Panc1 (cell line): ENCODE data around the gene RNF144B. TPM values are rescaled to one million over a fixed set of nuclear protein-coding genes. Genes with fewer than 3 reads are reported as not detected.

Experiments used
- ATAC-seq: fragments of 200-7000 bp; cut with Tn5 transposase; 2 replicates; pipeline ENCODE4 v1.9.1; 2020; ENCODE audit warnings: mild to moderate bottlenecking, moderate library complexity
- BruUV-seq: library from RNA; stranded (reverse); fragments of 400-500 nt; replicated peaks from 2 replicates; lab custom pipeline; 2021; lab: Mats Ljungman, UMichigan
- CTCF ChIA-PET: fragments of 300-600 bp; sonication (Branson Sonifier 250); formaldehyde crosslinking; loops from one replicate; lab custom pipeline; 2022; ENCODE audit warnings: antibody characterized with exemption; lab: Charles Lee
- POLR2A ChIA-PET: fragments of 300-600 bp; sonication (Branson Sonifier 250); formaldehyde crosslinking; loops from one replicate; lab custom pipeline; 2022; ENCODE audit warnings: antibody characterized with exemption; lab: Charles Lee
- DNase-seq: peaks from one replicate; pipeline ENCODE4 v3.0.0-alpha.2; 2010; ENCODE audit warnings: low read depth, low spot score
- H3K27ac ChIP-seq: 2 replicates; pipeline ENCODE4 v1.5.1; 2011; ENCODE audit warnings: mild to moderate bottlenecking, low read length, inconsistent platforms
- H3K27me3 ChIP-seq: fragments of 200-500 bp; sonication (Bioruptor generic); 2 replicates; pipeline ENCODE4 v1.6.0; 2014; ENCODE audit warnings: low read length, inconsistent platforms; ENCODE audit not compliant: control insufficient read depth, insufficient read depth
- H3K36me3 ChIP-seq: fragments of 200-500 bp; sonication (Bioruptor generic); 2 replicates; pipeline ENCODE4 v1.5.1; 2014; ENCODE audit warnings: inconsistent platforms, mild to moderate bottlenecking, low read length, moderate library complexity; ENCODE audit not compliant: control insufficient read depth, insufficient read depth
- H3K4me1 ChIP-seq: 2 replicates; pipeline ENCODE4 v1.5.1; 2011; ENCODE audit warnings: inconsistent platforms, mild to moderate bottlenecking, low read length, moderate library complexity; ENCODE audit not compliant: control insufficient read depth, insufficient read depth
- H3K4me3 ChIP-seq, 2 experiments: 2 replicates each; pipeline ENCODE4 v1.5.1; 2011 to 2012; ENCODE audit warnings: low read depth in 2 of 2, low read length in 2 of 2, mild to moderate bottlenecking in 2 of 2, inconsistent platforms in 1 of 2, moderate library complexity in 1 of 2
- H3K9me3 ChIP-seq: fragments of 200-500 bp; sonication (Bioruptor generic); 2 replicates; pipeline ENCODE4 v1.5.1; 2014; ENCODE audit warnings: low read depth, mild to moderate bottlenecking, inconsistent platforms, low read length, moderate library complexity; ENCODE audit not compliant: control insufficient read depth, insufficient read depth
- CTCF ChIP-seq: fragments of 450-650 bp; IDR thresholded peaks from 2 replicates; pipeline ENCODE4 v1.5.1; 2017; ENCODE audit warnings: mild to moderate bottlenecking
- POLR2AphosphoS5 ChIP-seq: IDR thresholded peaks from 2 replicates; pipeline ENCODE4 v1.6.1; 2012; ENCODE audit warnings: mild to moderate bottlenecking, low read depth, low read length, moderate library complexity
- REST ChIP-seq, 2 experiments: IDR thresholded peaks; 2 replicates each; pipeline ENCODE4 v1.6.1; 2011 to 2012; ENCODE audit warnings: low read depth in 2 of 2, control low read depth in 1 of 2, low read length in 1 of 2, mild to moderate bottlenecking in 1 of 2, moderate library complexity in 1 of 2; ENCODE audit not compliant: insufficient read depth in 1 of 2
- SIN3A ChIP-seq: IDR thresholded peaks from 2 replicates; pipeline ENCODE4 v1.6.1; 2012; ENCODE audit warnings: low read depth, mild to moderate bottlenecking, low read length, moderate library complexity, borderline replicate concordance; ENCODE audit not compliant: insufficient read depth
- TCF7L2 ChIP-seq: IDR thresholded peaks from 2 replicates; pipeline ENCODE4 v1.6.1; 2011; ENCODE audit warnings: mild to moderate bottlenecking, low read depth, low read length, inconsistent platforms
- in situ Hi-C: cut with HindIII; loops from 2 replicates; pipeline ENCODE4 v1.10.0; 2016; ENCODE audit warnings: low sequenced_read_pairs, low pct_unique_long_range_greater_than_20kb
- intact Hi-C: fragments of 100-400 bp; cut with micrococcal nuclease; formaldehyde crosslinking; loops from one replicate; pipeline ENCODE4 v1.10.0; 2022; ENCODE audit not compliant: unreplicated experiment
- total RNA-seq: library from RNA; stranded (reverse); gene quantifications from one replicate; pipeline ENCODE4 v1.2.1, GENCODE V29; 2021; ENCODE audit not compliant: unreplicated experiment

The RNF144B gene
- total RNA-seq, 1 experiment from 2014 or later = 5.6 TPM

- Histone ChIP-seq H3K4me1 (no peaks in the 10 kb centered on the region; the same call in 1 of the 2 replicates), H3K9me3 (no peaks in the 10 kb centered on the region), H3K36me3 (no peaks in the 10 kb centered on the region), H3K4me3 (peak overlapping the region in 1 of 2 experiments; percentile 58; a peak in 1 of 4 replicates), H3K27me3 (no peaks in the 10 kb centered on the region), H3K27ac (peak overlapping the region; percentile 72; the same call in 1 of the 2 replicates)
- ATAC-seq (no peak), DNase-seq (no peak)
- in situ Hi-C loops = no loop called here
- POLR2A ChIA-PET = no interaction called here
- intact Hi-C loops = loop anchor here (1.0 kb wide), 1 partner anchor 179 kb away; no protein-coding TSS in a partner anchor
- CTCF ChIA-PET = interaction anchor here (0.5 to 2.4 kb wide), 2 partner anchors 180 to 186 kb away, joined by 4 to 14 read pairs; no protein-coding TSS in a partner anchor
- TF ChIP-seq REST (IDR thresholded peaks at IDR 0.05; ENCODE audit: insufficient read depth in 1 of 2, low read depth in 2 of 2, low read length in 1 of 2) (no peak), TCF7L2 (no peak), SIN3A (no peak), POLR2AphosphoS5 (no peak), CTCF (no peak)
- no TSS peak for BruUV-seq
Measured at GRCh38 chr6:18503206-18503592, 116.0 kb downstream of the RNF144B start.

- H3K27ac ChIP-seq = peak overlapping the region; percentile 72; the same call in 1 of the 2 replicates
- H3K9me3 ChIP-seq = no peaks in the 10 kb centered on the region
- intact Hi-C loops (loop anchor here (1.0 kb wide), 1 partner anchor 179 kb away; no protein-coding TSS in a partner anchor), in situ Hi-C loops (no loop called here)
- H3K4me1 ChIP-seq = no peaks in the 10 kb centered on the region; the same call in 1 of the 2 replicates
- CTCF ChIA-PET = interaction anchor here (0.5 to 2.4 kb wide), 2 partner anchors 180 to 186 kb away, joined by 4 to 14 read pairs; no protein-coding TSS in a partner anchor
- TF ChIP-seq CTCF (peak; percentile 93), REST (IDR thresholded peaks at IDR 0.05; ENCODE audit: insufficient read depth in 1 of 2, low read depth in 2 of 2, low read length in 1 of 2) (no peak)
- ATAC-seq (peak; percentile 93), DNase-seq (peak; percentile 81)
- H3K36me3 ChIP-seq = no peaks in the 10 kb centered on the region
- no peaks in the 10 kb centered on the region for H3K27me3 ChIP-seq
- POLR2A ChIA-PET = no interaction called here
- no TSS peak for BruUV-seq
- peak overlapping the region; percentile 37 to 58 for H3K4me3 ChIP-seq
Measured at GRCh38 chr6:18503593-18504231, 116.6 kb downstream of the RNF144B start.
